ENCODE measurements around the gene GRIA1. TPM values are rescaled to one million over a fixed set of nuclear protein-coding genes. Genes with fewer than 3 reads are reported as not detected.

The GRIA1 gene
- total RNA-seq, 2 donors from 2014 or later, result 1.2 TPM; not detected in 1

- no peak overlapping the region for H3K27ac Mint-ChIP-seq
- Histone ChIP-seq H3K27ac (ENCODE audit: low read depth, low read length) (no peak overlapping the region), H3K27me3 (ENCODE audit: control insufficient read depth, insufficient read depth, low read length, poor library complexity, severe bottlenecking) (no peaks in the 10 kb centered on the region), H3K9ac (ENCODE audit: extremely low read depth, low read length, poor library complexity, severe bottlenecking) (no peak overlapping the region), H3K4me3 (ENCODE audit: low read length) (no peak overlapping the region), H3K36me3 (ENCODE audit: control insufficient read depth, insufficient read depth, low read length) (no peaks in the 10 kb centered on the region), H3K9me3 (ENCODE audit: control insufficient read depth, low read length) (peaks cover under 1% of the 10 kb centered on the region), H3K4me1 (ENCODE audit: control insufficient read depth, insufficient read depth, low read length) (peaks cover 32% of the 10 kb centered on the region)
- TF ChIP-seq CTCF (conservative IDR thresholded peaks at IDR 0.05), result no peak
- 89% methylated on average over 1 of the region's 1 CpG; no CpG with 5 or more reads in 1 of the 2 experiments for WGBS, 2 experiments (ENCODE audit: insufficient coverage in 1 of 2, insufficient read length in 1 of 2)
- no peak overlapping the region for H3K4me3 Mint-ChIP-seq
- no peaks in the 10 kb centered on the region for H3K36me3 Mint-ChIP-seq (ENCODE audit: low read depth)
- peaks cover under 1% of the 10 kb centered on the region for H3K9me3 Mint-ChIP-seq
- H3K27me3 Mint-ChIP-seq (ENCODE audit: insufficient read depth), result no peaks in the 10 kb centered on the region
- peaks cover 34% of the 10 kb centered on the region for H3K4me1 Mint-ChIP-seq
- DNase-seq, result no peak
These were observed 275.5 kb downstream of the GRIA1 start for GRCh38 chr5:153765987-153766386.

DNA sequence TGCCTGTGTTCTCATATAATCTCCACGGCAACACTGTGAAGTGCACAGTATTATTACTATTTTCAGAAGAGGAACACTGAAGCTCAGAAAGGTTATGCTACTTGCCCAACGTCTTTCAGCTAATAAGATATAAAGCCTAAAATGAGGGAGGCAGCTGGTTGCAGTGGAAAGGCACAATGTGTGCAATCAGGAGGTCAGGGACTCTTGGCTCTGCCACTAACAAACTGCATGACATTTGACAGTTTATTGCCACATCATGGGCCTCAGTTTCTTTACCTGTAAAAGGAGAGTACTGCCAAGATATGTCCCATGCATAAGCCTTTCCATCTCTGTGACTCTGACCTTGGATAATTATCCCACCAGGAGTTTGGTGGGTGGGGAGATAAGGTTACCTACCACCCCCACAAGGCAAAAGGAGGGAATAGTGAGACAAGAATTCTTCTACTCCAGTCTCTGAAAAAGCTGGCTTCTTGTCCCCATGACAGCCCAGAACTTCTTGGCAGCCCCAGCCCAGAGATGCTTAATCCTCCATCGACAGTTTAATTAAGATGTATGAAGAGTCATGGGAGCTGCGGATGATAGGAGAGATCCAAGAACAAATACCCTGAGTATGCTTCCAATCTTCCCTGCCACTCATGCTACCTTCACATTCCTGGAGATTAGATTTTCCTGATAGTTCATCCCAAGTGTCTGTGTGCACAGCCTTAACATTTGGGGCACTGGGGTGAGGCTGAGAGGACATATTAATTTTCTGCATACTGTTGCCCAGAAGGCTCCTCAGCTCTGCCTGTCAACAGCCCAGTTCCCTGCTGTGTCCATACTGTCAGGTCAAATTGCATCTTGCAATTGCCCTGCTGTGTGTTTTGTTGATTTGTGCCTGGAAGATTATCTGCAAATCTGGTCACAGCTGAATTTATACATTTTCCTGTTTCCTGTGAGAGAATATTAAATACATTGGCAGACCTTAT, 277.0 kb downstream of the GRIA1 start:
- Mint-ChIP-seq H3K27ac (no peak overlapping the region), H3K36me3 (ENCODE audit: low read depth) (no peaks in the 10 kb centered on the region), H3K4me1 (peaks cover 34% of the 10 kb centered on the region), H3K9me3 (no peaks in the 10 kb centered on the region), H3K4me3 (no peak overlapping the region), H3K27me3 (ENCODE audit: insufficient read depth) (no peaks in the 10 kb centered on the region)
- DNase-seq, result no peak
- Histone ChIP-seq H3K9ac (ENCODE audit: extremely low read depth, low read length, poor library complexity, severe bottlenecking) (no peak overlapping the region), H3K27ac (ENCODE audit: low read depth, low read length) (no peak overlapping the region), H3K36me3 (ENCODE audit: control insufficient read depth, insufficient read depth, low read length) (no peaks in the 10 kb centered on the region), H3K27me3 (ENCODE audit: control insufficient read depth, insufficient read depth, low read length, poor library complexity, severe bottlenecking) (no peaks in the 10 kb centered on the region), H3K4me3 (ENCODE audit: low read length) (no peak overlapping the region), H3K4me1 (ENCODE audit: control insufficient read depth, insufficient read depth, low read length) (peaks cover 32% of the 10 kb centered on the region), H3K9me3 (ENCODE audit: control insufficient read depth, low read length) (no peaks in the 10 kb centered on the region)
- TF ChIP-seq CTCF (conservative IDR thresholded peaks at IDR 0.05), result no peak
- 69 to 93% methylated on average over 3 to 4 of the region's 4 CpGs for WGBS, 2 experiments (ENCODE audit: insufficient coverage in 1 of 2, insufficient read length in 1 of 2)

- H3K27ac Mint-ChIP-seq, result no peak overlapping the region
- no peaks in the 10 kb centered on the region for H3K36me3 Mint-ChIP-seq (ENCODE audit: low read depth)
- WGBS, 2 experiments (ENCODE audit: insufficient coverage in 1 of 2, insufficient read length in 1 of 2), result 95 to 100% methylated on average over 2 to 5 of the region's 5 CpGs
- peaks cover 19% of the 10 kb centered on the region for H3K4me1 Mint-ChIP-seq
- no peak for DNase-seq
- Histone ChIP-seq H3K4me1 (ENCODE audit: control insufficient read depth, insufficient read depth, low read length) (peaks cover 16% of the 10 kb centered on the region), H3K9me3 (ENCODE audit: control insufficient read depth, low read length) (no peaks in the 10 kb centered on the region), H3K9ac (ENCODE audit: extremely low read depth, low read length, poor library complexity, severe bottlenecking) (no peak overlapping the region), H3K4me3 (ENCODE audit: low read length) (no peak overlapping the region), H3K36me3 (ENCODE audit: control insufficient read depth, insufficient read depth, low read length) (no peaks in the 10 kb centered on the region), H3K27ac (ENCODE audit: low read depth, low read length) (no peak overlapping the region), H3K27me3 (ENCODE audit: control insufficient read depth, insufficient read depth, low read length, poor library complexity, severe bottlenecking) (no peaks in the 10 kb centered on the region)
- no peaks in the 10 kb centered on the region for H3K9me3 Mint-ChIP-seq
- no peaks in the 10 kb centered on the region for H3K27me3 Mint-ChIP-seq (ENCODE audit: insufficient read depth)
- no peak for TF ChIP-seq CTCF (conservative IDR thresholded peaks at IDR 0.05)
- H3K4me3 Mint-ChIP-seq, result no peak overlapping the region
These were observed 279.6 kb downstream of the GRIA1 start for GRCh38 chr5:153770066-153770465.

Measured in endodermal cell (in vitro differentiated cells).